WTC11 (cell line): ENCODE data around the gene B4GALNT2.

ENCODE experiments used
- ATF3 ChIP-seq: sonication (generic); formaldehyde crosslinking; conservative IDR thresholded peaks from 2 replicates; pipeline ENCODE4 v1.8.1; 2022; ENCODE audit warnings: mild to moderate bottlenecking, missing genetic modification reagents
- CREB1 ChIP-seq: sonication (generic); formaldehyde crosslinking; IDR thresholded peaks from 2 replicates; pipeline ENCODE4 v1.8.0; 2023; ENCODE audit warnings: mild to moderate bottlenecking, missing genetic modification reagents
- CTCF ChIP-seq: fragments of 200-600 bp; IDR thresholded peaks from 2 replicates; pipeline ENCODE4 v1.8.0; 2022; ENCODE audit warnings: antibody characterized with exemption
- ETV6 ChIP-seq: sonication (generic); formaldehyde crosslinking; IDR thresholded peaks from 2 replicates; pipeline ENCODE4 v1.8.1; 2022; ENCODE audit warnings: mild to moderate bottlenecking, missing genetic modification reagents
- IRF2 ChIP-seq: sonication (generic); formaldehyde crosslinking; IDR thresholded peaks from 2 replicates; pipeline ENCODE4 v1.8.0; 2022; ENCODE audit warnings: low read depth, missing genetic modification reagents, borderline replicate concordance
- JUN ChIP-seq: sonication (generic); formaldehyde crosslinking; IDR thresholded peaks from 2 replicates; pipeline ENCODE4 v1.8.0; 2023; ENCODE audit warnings: mild to moderate bottlenecking, missing genetic modification reagents
- NR2C2 ChIP-seq: sonication (generic); formaldehyde crosslinking; IDR thresholded peaks from 2 replicates; pipeline ENCODE4 v1.8.0; 2022; ENCODE audit warnings: mild to moderate bottlenecking, missing genetic modification reagents
- TEAD4 ChIP-seq: sonication (generic); formaldehyde crosslinking; IDR thresholded peaks from 2 replicates; pipeline ENCODE4 v1.8.0; 2022; ENCODE audit warnings: mild to moderate bottlenecking, missing genetic modification reagents
- USF2 ChIP-seq: sonication (generic); formaldehyde crosslinking; IDR thresholded peaks from 2 replicates; pipeline ENCODE4 v1.8.1; 2023; ENCODE audit warnings: mild to moderate bottlenecking, missing genetic modification reagents, moderate library complexity
- ZNF425 ChIP-seq: fragments of 250-450 bp; sonication (Bioruptor Pico); conservative IDR thresholded peaks from 2 replicates; pipeline ENCODE4 v1.9.0; 2021; ENCODE audit warnings: mild to moderate bottlenecking

GRCh38 chr17:49203796-49204195, 71.2 kb downstream of the B4GALNT2 start:
- TF ChIP-seq ETV6 (CRISPR knock-in tag) (no peak), CTCF (no peak), ZNF425 (CRISPR knock-in tag) (no peak), TEAD4 (no peak), ATF3 (CRISPR knock-in tag) (no peak), NR2C2 (CRISPR knock-in tag) (no peak), USF2 (CRISPR knock-in tag) (no peak), JUN (CRISPR knock-in tag) (no peak), IRF2 (CRISPR knock-in tag) (no peak), CREB1 (CRISPR knock-in tag) (no peak)
